NAMALWA (cell line): ENCODE data around the gene SBSN.

Experiments
- DNase-seq: peaks from one replicate; pipeline ENCODE4 v3.0.0-alpha.2; 2015; ENCODE audit warnings: low spot score

SBSN gene

GRCh38 chr19:35509018-35509652 is 19.0 kb downstream of the SBSN start:
- peak; percentile 23 for DNase-seq

GRCh38 chr19:35508129-35508528 is 20.0 kb downstream of the SBSN start:
- no peak for DNase-seq

DNA sequence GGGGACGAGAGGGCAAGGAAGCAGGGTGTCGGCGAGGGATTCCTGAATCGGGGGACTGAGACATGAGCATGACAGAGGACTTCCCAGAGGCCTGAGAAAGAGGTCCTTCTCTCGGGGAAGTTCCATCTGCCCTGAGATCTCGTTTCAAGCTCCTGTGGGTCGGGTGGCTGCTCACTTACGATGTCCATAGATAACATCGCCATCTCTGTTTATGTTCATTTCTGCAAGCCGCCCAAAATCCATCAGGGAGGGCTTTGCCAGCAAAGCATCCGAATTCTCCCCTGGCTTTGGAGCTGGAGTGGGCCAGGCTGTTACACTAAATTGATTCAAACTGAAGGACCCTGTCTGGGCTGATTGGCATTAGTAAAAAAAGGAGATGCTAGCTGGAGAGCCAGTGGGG is 20.6 kb downstream of the SBSN start:
- no peak for DNase-seq

- no peak for DNase-seq
These were observed 22.1 kb downstream of the SBSN start for GRCh38 chr19:35506011-35506410.

DNA sequence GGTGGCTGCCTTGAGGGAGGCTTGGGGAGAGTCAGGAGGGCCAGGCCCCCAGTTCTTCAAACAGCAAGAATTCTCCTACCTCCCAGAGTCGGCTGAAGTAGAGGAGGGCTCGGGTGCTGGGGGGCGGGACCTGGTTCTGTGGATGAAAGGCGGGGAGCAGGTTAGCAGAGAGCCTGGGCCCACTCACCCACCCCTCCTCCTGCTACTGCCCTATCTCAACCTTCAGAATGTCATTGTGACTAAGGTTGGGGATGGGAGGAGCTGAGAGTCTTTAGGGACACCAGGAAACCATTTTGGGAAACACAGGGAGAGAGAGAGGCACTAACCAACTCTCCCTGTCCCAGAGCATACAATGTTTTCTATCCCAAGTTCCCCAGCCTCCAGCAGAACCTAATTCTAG is 25.4 kb downstream of the SBSN start:
- no peak for DNase-seq

DNA sequence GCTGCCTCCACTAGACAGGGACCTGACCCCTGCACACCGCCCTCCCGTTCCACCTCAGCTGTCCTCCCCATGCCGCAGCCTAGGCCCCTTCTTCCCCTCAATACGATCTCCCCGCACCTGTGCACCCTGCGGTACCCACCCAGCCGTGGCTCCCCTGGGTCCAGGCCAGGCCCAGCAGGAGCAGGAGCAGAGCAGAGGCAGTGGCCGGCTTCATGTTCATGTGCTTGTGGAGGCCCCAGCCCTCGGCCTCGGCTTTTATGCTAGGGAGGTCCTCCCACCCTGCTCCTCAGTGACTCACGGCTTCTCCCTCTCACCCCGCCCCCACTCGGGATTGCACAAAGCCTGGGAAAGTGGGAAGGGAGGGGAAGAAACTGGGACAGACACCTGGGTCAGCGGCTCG is 26.4 kb downstream of the SBSN start:
- no peak for DNase-seq

DNA sequence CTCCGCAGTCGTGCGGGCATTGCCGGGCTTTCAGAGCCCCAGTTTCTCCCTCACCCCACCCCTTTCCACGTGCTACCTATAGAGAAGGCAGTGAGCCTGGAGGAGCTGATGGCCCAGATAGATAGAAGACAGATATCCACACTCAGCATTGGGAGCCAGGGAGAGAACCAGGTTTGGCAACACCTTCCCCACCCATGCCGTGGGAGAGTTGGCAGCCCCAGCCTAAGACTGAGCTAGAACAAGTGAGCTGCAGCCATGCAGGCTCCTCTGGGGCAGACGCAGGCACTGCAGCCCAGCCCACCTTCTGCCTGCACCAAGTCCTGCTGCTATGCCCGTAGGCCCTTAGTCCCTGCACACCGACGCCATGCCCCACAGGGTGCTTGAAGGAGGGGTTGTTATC is 27.5 kb downstream of the SBSN start:
- no peak for DNase-seq

GRCh38 chr19:35498984-35499527 is 29.1 kb downstream of the SBSN start:
- no peak for DNase-seq

DNA sequence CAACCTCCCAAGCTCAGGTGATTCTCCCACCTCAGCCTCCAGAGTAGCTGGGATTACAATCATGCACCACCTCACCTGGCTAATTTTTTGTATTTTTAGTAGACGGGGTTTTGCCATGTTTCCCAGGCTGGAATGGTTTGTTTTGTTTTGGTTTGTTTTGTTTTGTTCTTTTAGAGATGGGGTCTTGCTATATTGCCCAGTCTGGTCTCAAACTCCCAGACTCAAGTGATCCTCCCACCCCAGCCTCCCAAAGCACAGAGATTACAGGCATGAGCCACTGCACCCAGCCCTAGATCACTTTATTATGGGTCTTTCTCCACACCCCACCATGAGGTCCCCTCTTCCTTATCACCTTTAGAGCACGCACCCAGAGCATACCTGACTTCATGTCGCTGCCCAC is 29.9 kb downstream of the SBSN start:
- no peak for DNase-seq

DNA sequence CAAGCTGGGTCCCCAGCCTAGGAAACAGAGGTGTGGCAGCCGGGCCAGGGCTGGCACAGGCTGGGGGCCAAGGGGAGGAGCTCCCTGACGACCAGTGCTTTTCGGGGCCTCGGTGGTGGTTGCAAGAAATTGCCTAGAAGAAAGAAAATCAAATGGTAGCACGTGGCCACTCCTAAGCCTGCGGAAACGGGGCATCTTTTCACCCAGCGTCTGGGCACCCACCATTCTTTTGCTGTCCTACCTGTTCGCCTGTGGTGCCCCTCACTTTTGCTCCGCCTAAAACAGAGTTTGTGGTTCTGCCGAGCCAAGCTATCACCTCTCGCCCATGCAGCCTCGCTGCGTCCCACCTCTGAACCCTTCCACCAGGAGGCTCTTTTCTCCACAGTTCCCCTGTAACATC is 30.7 kb downstream of the SBSN start:
- DNase-seq, result no peak

- DNase-seq, result peak; percentile 68
These were observed 32.7 kb downstream of the SBSN start for GRCh38 chr19:35495107-35496064.

- DNase-seq, result no peak
These were observed 34.1 kb downstream of the SBSN start for GRCh38 chr19:35493971-35494370.

- DNase-seq, result no peak
These were observed 36.2 kb downstream of the SBSN start for GRCh38 chr19:35491836-35492360.

GRCh38 chr19:35490364-35490763 is 37.7 kb downstream of the SBSN start, which contains the start of gene KRTDAP:
TSS of gene KRTDAP (minus strand) at chr19:35490464. CDS start at chr19:35490442, 22 bp downstream.
- DNase-seq, result no peak

DNA sequence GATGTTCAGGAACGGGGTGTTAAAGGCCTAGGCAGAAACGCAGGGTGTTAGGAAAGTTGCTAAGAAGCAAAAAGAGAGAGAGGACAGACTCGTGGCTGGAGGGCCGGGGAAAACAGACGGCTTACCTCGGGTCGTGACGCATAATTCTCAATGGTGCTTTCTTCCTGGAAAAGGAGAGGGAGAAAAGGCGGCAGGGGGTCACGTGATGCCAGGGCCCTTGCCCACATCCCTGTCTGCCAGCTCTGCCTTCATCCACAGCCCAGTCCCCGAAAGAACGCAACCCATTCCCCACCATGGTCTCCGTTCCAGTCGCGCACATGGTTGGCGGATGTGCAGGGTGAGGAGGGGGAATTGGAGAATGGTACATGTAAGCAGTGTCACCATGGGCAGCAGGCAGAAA is 39.4 kb downstream of the SBSN start:
- no peak for DNase-seq

DNA sequence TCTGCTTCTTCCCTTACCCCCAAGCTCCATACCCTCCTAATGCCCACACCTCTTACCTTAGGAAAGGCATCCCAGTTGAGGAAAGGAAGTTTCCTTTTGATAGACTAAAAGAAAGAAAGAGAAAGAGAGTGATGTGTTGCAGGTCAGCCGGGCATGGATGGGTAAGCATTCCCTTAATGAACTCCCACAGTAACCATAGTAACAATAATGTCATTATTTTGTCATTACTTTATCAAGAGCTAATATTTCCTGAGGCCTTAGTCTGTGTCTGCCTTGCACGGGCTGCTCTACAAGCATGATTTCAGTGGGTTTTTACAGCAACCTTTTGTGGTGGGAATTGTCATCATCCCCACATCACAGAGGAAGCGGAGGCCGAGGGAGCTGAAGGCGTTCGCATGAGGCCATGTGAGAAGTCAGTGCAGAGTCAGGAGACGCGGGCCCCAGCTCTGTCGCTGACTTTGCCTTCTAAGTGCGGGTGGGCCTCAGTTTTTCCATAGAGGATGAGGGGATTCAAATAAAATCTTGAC is 40.4 kb downstream of the SBSN start:
- no peak for DNase-seq

- DNase-seq, result no peak
These were observed 41.8 kb downstream of the SBSN start for GRCh38 chr19:35486268-35486708.

GRCh38 chr19:35484252-35485036 is 43.7 kb downstream of the SBSN start:
- DNase-seq, result peak; percentile 91

GRCh38 chr19:35483089-35483488 is 45.0 kb downstream of the SBSN start:
- DNase-seq, result no peak

DNA sequence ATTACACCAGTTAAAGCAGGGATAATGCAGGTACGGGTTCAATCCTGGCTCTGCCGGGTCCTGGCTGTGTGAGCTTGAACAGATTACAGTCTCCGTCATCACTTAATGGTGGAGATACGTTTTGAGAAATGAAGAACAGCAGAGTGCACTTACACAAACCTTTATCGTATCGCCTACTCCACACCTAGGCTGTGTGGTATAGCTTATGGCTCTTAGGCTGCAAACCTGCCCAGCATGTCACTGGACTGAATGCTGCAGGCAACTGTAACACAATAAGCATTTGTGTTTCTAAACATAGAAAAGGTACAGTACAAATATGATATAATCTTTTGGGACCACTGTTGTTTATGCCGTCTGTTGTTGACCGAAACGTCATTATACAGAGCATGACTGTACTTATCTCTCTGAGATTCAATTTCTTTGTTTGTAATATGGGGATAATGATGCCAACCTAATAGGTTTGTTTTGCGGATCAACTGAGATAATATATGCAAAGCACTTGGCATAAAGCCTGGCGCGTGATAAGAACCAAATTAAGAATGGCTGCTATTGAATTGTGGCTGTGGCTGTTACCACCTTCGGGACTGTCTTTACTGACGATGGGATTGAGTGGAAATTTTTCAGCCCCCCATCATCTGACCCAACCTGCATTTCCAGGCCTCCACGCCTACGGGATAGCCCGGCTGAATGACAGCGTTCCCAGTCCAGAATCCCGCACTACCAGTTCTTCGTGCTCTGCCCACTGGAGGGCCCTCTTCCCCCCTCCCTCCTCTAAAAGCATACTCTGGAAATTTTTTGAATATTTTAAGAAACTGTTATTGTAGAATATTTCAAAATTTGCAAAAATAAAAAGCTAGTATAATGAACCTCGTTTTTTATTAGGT is 49.1 kb downstream of the SBSN start:
- no peak for DNase-seq

- peak; percentile 25 for DNase-seq
These were observed 52.0 kb downstream of the SBSN start for GRCh38 chr19:35476149-35476548.
